HG02870 (cell line): ENCODE results near the gene FGFR1OP2.

Experiments
- ATAC-seq: cut with Tn5 transposase; IDR thresholded peaks from one replicate; pipeline ENCODE4 v1.9.1; 2021; ENCODE audit warnings: mild to moderate bottlenecking, moderate library complexity; ENCODE audit not compliant: unreplicated experiment

Gene FGFR1OP2

DNA sequence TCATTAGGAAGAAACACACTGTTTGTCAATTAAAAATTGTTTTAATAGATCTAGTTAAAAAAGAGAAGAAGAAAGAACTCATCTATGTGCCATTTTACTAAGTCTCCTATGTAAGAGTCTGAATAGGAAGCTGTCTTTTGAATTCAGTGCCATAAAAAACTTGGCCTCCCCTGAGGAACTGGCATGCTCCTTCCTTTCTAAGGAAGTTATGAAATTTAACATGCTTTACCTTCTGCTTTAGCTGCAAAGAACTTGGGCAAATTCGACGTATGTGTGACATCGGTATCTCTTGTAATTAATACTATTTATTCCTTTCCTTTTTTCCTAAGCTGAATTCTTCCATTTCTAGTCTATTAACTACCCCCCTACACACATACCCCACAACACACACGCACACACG lies 63.4 kb downstream of the FGFR1OP2 start:
- no peak for ATAC-seq

- ATAC-seq, result no peak
Observed at GRCh38 chr12:27002141-27002540, 63.9 kb downstream of the FGFR1OP2 start.

- no peak for ATAC-seq
Observed at GRCh38 chr12:27003421-27004381, 65.4 kb downstream of the FGFR1OP2 start.

GRCh38 chr12:27005495-27005894 lies 67.2 kb downstream of the FGFR1OP2 start:
- ATAC-seq, result no peak

- ATAC-seq, result no peak
Observed at GRCh38 chr12:27006797-27007467, 68.7 kb downstream of the FGFR1OP2 start.

- no peak for ATAC-seq
Observed at GRCh38 chr12:27008081-27008480, 69.8 kb downstream of the FGFR1OP2 start.

GRCh38 chr12:27009881-27010301 lies 71.6 kb downstream of the FGFR1OP2 start:
- no peak for ATAC-seq

GRCh38 chr12:27012239-27012981 lies 74.1 kb downstream of the FGFR1OP2 start:
- no peak for ATAC-seq

- no peak for ATAC-seq
Observed at GRCh38 chr12:27012982-27013255, 74.6 kb downstream of the FGFR1OP2 start.

DNA sequence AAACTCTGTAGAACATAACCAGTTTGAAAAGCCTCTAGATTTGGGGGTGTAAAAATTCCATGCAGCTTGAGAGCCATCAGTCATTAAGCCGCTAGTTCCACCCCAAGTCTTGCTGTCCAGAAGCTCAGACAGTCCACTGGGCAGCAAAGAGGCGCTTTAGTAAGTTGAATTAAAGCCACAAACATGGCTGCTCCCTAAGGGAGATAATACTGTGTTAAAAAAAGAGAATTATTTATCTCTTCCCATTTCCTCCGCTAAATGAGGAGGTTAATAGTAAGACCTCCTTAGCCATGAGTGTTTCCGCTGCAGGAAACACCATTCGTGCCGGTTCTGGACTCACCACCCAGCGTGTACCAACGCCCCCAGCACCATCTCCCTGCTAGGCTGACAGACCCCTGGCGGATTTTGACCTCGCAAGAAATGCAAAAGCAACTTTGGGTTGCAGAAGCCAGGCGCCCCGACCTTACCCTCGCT lies 75.4 kb downstream of the FGFR1OP2 start:
- ATAC-seq, result peak; percentile 20

GRCh38 chr12:27014085-27014858 lies 76.0 kb downstream of the FGFR1OP2 start, which contains the start of gene TM7SF3:
Gene TM7SF3 (minus strand): TSS chr12:27014384. CDS start chr12:27014168, 216 bp downstream.
- peak; percentile 82 for ATAC-seq

DNA sequence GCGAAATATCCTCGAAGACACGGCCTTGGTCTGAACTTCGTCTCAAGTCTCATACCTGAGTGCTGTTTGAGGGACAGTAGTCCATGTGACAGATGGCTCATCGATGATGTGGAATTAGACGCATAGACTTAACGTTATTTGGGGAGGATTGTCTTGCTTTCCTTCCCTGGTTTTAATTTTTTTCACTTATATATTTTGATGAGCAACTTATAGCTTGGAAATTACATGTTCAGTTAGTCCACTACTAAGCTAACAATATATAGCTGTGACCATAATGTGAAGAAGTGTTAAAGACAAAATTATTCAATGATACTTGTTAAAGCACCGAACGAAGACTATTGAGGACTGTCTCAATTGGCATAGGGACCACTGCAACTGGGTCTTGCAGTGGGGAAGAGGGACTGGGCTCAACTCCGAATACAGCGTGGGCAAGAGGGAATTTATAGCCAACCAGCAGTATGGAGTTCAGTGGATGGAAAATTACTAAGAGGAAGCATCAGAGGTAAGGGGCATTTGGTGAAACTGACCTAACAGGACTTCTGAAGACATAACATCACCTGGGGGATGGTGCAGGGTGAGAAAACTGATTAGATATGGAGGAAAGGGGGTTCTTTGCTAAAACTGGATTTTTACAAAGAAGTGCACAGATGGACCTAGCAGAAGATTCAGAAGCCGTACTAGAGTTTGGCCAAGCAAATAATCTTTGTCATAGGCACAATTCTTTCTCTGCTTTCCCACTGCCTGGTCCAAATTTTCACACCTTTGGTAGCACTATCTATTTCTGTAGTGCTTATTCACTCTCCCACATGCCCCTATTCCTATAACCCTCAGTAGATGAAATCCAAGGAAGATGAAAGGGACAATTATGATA lies 76.8 kb downstream of the FGFR1OP2 start:
- no peak for ATAC-seq

DNA sequence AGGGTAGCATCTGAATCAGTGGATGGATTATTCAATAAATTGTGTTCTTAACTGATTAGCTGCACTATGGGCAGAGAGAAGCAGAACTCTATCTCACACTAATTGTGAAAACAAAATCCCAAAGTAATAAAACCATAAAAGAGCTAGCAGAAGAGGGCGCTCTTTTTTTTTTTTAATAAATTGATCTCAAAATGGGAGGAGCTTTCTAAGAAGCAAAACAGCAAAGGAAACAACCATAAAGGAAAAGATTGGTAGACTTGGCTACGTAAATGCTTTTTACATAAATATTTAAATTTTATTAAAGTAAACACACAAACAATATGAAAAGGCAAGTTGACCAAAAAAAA lies 77.4 kb downstream of the FGFR1OP2 start:
- no peak for ATAC-seq
